GM12874 (cell line): ENCODE data around the gene SCAF1.

Experiments
- TF ChIP-seq, protein P1 (sequence below): IDR thresholded peaks from 2 replicates; pipeline ENCODE4 v1.5.1; 2011; ENCODE audit warnings: low read depth, mild to moderate bottlenecking, control low read depth, low read length, moderate library complexity; ENCODE audit not compliant: insufficient read depth

Gene SCAF1

DNA sequence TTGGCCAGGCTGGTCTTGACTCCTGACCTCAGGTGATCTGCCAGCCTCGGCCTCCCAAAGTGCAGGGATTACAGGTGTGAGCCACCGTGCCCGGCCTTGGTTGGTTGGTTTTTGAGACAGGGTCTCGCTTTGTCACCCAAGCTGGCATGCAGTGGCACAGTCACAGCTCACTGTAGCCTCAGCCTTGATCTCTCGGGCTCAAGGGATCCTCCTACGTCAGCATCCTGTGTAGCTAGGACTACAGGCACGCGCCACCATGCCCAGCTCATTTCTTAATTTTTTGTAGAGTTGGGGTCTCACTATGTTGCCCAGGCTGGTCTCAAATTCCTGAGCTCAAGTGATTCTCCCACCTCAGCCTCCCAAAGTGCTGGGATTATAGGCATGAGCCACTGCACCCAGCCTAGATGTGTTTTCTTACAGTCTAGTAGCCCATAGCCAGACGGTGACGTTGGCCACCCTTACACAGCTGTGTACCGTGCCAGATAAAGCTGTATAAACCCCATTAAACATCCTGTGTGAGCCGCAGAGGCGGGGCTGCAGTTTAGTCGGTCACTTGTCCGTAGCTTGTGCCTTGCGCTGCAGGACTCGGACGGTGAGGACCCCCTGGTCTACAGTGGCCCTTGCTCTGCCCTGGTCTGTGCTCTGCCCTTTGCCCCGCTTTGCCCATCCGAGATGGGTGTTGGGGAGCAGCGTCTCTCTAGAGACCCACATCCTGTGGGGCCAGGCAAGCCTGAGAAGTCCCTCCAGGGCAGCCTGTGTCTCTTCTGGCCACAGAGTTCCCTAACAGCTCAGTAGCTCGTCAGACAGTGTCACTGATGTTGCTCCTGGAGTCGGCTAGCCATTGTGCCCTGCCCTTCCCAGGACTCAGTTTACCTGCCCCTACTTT lies 13.8 kb downstream of the SCAF1 start:
- TF ChIP-seq, protein P1, sequence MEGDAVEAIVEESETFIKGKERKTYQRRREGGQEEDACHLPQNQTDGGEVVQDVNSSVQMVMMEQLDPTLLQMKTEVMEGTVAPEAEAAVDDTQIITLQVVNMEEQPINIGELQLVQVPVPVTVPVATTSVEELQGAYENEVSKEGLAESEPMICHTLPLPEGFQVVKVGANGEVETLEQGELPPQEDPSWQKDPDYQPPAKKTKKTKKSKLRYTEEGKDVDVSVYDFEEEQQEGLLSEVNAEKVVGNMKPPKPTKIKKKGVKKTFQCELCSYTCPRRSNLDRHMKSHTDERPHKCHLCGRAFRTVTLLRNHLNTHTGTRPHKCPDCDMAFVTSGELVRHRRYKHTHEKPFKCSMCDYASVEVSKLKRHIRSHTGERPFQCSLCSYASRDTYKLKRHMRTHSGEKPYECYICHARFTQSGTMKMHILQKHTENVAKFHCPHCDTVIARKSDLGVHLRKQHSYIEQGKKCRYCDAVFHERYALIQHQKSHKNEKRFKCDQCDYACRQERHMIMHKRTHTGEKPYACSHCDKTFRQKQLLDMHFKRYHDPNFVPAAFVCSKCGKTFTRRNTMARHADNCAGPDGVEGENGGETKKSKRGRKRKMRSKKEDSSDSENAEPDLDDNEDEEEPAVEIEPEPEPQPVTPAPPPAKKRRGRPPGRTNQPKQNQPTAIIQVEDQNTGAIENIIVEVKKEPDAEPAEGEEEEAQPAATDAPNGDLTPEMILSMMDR = no peak

GRCh38 chr19:49656456-49657109 lies 14.6 kb downstream of the SCAF1 start:
- TF ChIP-seq, protein P1 = no peak

- TF ChIP-seq, protein P1 = no peak
These were observed 15.6 kb downstream of the SCAF1 start for GRCh38 chr19:49657493-49658138.

- TF ChIP-seq, protein P1 = no peak
These were observed 16.1 kb downstream of the SCAF1 start for GRCh38 chr19:49658139-49658517.

DNA sequence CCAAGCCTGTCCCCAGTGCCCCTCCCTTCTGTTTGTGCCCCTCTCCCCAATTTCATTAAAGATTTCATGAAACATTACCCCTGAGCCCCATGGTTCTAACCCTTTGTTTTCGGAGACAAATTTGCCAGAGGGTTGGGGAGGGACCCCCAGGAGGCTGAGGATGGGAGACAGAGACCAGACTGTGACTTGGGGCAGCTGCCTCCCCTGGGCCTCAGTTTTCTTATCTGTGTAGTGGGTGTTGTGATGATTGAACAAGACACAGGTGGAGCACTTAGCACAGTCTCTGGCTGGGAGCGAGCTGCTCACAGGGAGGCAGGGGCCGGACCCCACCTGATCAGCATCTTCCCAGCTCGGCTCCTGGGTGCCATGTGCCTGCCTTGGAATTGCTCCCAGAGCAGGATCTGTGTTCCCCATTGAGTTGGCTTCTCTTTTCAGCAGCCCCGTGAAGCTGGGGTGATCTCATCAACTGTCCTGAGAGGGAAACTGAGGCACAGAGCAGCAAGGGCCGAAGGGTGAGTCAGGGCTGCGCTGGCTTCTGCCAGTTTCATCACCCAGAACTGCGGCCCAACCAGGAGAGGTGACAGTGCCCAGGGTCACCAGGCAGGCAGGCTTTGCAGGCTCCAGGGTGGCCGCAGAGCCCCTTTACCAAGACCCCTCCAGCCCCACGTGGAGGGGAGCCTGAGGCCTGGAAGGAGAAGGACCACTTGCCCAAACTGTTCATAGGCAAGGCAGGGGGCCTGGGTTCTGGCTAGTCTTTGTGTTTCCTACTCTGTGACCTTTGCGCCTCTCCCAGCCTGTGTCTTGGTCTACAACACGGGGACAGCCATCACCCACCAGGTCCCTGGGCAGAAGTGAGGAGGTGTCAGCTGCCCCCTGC lies 16.8 kb downstream of the SCAF1 start:
- TF ChIP-seq, protein P1 = no peak

GRCh38 chr19:49660338-49660961 lies 18.4 kb downstream of the SCAF1 start:
- TF ChIP-seq, protein P1 = no peak
